Motor neuron (in vitro differentiated cells): ENCODE data around the gene KCNMB2. TPM values are rescaled to one million over a fixed set of nuclear protein-coding genes. Genes with fewer than 3 reads are reported as not detected.

Experiments
- ATAC-seq, 8 experiments: fragments of 200-7000 bp; cut with Tn5 transposase; replicated peaks in 6 of 8; 2 replicates each; pipeline ENCODE4 v1.8.0; 2021; ENCODE audit warnings: mild to moderate bottlenecking in 8 of 8, moderate library complexity in 8 of 8
- H3K27ac ChIP-seq, 2 donors: fragments of 250-450 bp; sonication (Bioruptor Pico); 2 replicates each; pipeline ENCODE4 v1.9.0; 2021; ENCODE audit warnings: antibody characterized with exemption in 2 of 2, mild to moderate bottlenecking in 2 of 2, moderate library complexity in 1 of 2
- H3K4me1 ChIP-seq, 2 donors: fragments of 250-450 bp; sonication (Bioruptor Pico); replicated peaks in 1 of 2; 2 replicates each; pipeline ENCODE4 v1.6.1; 2021; ENCODE audit warnings: antibody characterized with exemption in 2 of 2, mild to moderate bottlenecking in 2 of 2, moderate library complexity in 1 of 2
- H3K4me3 ChIP-seq, 5 donors: fragments of 250-450 bp; sonication (Bioruptor Pico); 2 replicates each; pipeline ENCODE4 v1.9.0; 2021; ENCODE audit warnings: antibody characterized with exemption in 5 of 5, mild to moderate bottlenecking in 5 of 5, moderate library complexity in 4 of 5
- WGBS, 10 experiments: fragments of 450-650 bp; shearing (Covaris generic); methylation state at CpG; one replicate each; pipeline ENCODE4 v1.0.0; 2022; 5-methylcytosine and 5-hydroxymethylcytosine counted together
- in situ Hi-C, 9 experiments: fragments of 400-800 bp; cut with MboI; loops; one replicate each; pipeline ENCODE4 v1.15.0; 2021; ENCODE audit warnings: low sequenced_read_pairs in 9 of 9, low pct_unique_long_range_greater_than_20kb in 2 of 9; ENCODE audit not compliant: unreplicated experiment in 9 of 9
- total RNA-seq, 8 experiments: library from RNA; unstranded; fragments of 300-600 nt; gene quantifications; 2 replicates each; pipeline versions ENCODE4 v1.2.3 to v1.2.4, GENCODE V29; 2022

The KCNMB2 gene
- total RNA-seq, 8 experiments from 2014 or later, result 0.18 to 4.3 (median 1.7) TPM

DNA sequence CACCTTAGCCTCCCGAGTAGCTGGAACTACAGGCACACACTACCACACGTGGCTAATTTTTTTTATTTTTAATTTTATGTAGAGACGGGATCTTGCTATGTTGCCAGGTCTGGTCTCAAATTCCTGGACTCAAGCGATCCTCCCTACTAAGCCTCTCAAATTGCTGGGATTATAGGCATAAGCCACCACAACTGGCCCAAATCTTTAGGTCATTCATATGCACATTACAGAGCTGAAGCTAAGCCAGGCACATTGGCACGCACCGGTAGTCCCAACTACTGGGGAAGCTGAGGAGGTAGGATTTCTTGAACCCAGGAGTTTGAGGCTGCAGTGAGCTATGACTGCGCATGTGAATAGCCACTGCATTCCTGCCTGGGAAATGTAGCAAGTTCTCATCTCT is 269.5 kb downstream of the KCNMB2 start:
- WGBS, 10 experiments, result 54 to 100% (median 87%) methylated on average over 2 to 7 of the region's 7 CpGs; no CpG with 5 or more reads in 2 of the 10 experiments
- no peak for ATAC-seq
- no peaks in the 10 kb centered on the region for H3K4me1 ChIP-seq
- H3K4me3 ChIP-seq, result no peak overlapping the region
- in situ Hi-C loops, result no loop called here
- no peak overlapping the region for H3K27ac ChIP-seq

GRCh38 chr3:178806651-178807050 is 270.4 kb downstream of the KCNMB2 start:
- in situ Hi-C loops, result no loop called here
- 29 to 100% (median 82%) methylated on average over 1 of the region's 1 CpG; no CpG with 5 or more reads in 4 of the 10 experiments for WGBS, 10 experiments
- no peaks in the 10 kb centered on the region for H3K4me1 ChIP-seq
- H3K27ac ChIP-seq, result no peak overlapping the region
- ATAC-seq, result no peak
- H3K4me3 ChIP-seq, result no peak overlapping the region

DNA sequence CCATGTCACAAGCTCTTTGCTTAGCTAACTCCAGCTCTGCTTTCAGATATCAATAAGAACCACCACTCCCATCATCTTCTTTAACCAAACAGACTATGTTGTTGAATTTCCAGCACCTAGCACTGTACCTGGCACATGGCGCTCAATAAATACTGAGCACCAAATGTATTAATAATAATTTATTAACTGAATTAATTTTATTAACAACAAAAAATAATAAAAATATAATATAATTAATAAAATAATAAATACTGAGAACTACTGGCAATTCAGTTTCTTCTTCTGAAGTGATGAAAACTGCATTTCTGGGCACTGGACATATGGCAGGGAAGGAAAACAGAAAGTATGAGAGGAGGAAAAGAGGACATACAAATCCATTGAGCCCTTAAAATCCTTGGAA is 271.5 kb downstream of the KCNMB2 start:
- H3K4me1 ChIP-seq, result no peaks in the 10 kb centered on the region
- 14 to 100% (median 92%) methylated on average over 1 of the region's 1 CpG; no CpG with 5 or more reads in 1 of the 10 experiments for WGBS, 10 experiments
- in situ Hi-C loops, result no loop called here
- no peak overlapping the region for H3K27ac ChIP-seq
- H3K4me3 ChIP-seq, result no peak overlapping the region
- ATAC-seq, result no peak

DNA sequence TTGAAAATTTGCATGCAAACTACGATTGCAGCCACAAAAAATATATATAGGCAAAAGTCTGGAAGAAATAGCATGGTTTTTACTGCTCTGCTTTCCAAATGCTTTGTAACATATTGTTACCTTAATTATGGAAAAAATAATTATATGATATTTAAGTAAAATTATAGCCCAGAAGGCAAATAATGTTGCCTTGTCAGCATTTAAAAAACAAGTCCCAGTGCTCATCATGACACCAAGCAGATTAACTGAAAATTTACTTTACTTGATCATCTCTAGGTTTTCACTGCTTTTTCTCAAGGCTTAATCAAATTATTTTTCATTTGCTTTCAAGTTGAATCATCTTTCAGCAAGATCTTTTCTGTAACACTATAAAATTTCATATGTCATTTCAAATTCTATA is 272.5 kb downstream of the KCNMB2 start:
- H3K27ac ChIP-seq, result no peak overlapping the region
- 0 to 100% (median 88%) methylated on average over 1 of the region's 1 CpG; no CpG with 5 or more reads in 1 of the 10 experiments for WGBS, 10 experiments
- in situ Hi-C loops, result no loop called here
- no peak for ATAC-seq
- no peak overlapping the region for H3K4me3 ChIP-seq
- H3K4me1 ChIP-seq, result no peaks in the 10 kb centered on the region

GRCh38 chr3:178810181-178810580 is 273.9 kb downstream of the KCNMB2 start:
- in situ Hi-C loops, result no loop called here
- no peak for ATAC-seq

DNA sequence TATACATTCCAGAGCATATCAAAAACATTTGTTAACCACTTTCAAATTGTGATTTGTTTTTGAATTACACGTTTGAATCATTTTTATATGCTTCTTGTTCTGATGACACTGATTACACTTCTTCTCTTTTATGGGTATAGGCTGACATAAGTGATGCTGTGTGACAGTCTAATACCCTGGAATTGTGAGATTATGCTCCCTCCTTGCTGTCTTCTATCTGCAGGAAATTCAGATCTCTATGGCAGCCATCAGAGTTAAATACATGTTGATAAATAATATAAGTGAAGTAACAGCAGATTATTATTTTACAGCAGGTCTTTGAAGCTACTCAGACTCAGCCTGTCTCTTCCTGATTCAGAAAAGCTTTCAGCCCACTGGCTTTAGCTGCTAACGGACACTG is 286.5 kb downstream of the KCNMB2 start:
- in situ Hi-C loops, result no loop called here
- ATAC-seq, result no peak
- WGBS, 10 experiments, result 0 to 100% (median 66%) methylated on average over 1 to 2 of the region's 2 CpGs
- H3K4me3 ChIP-seq, result no peak overlapping the region
- H3K27ac ChIP-seq, result no peak overlapping the region
- H3K4me1 ChIP-seq, result peaks cover 0 to 8% of the 10 kb centered on the region in 2 donors

More at GRCh38 chr3:178810181-178810580, 273.9 kb downstream of the KCNMB2 start:
- no peaks in the 10 kb centered on the region for H3K4me1 ChIP-seq
- 0 to 81% (median 68%) methylated on average over 1 to 2 of the region's 2 CpGs; no CpG with 5 or more reads in 1 of the 10 experiments for WGBS, 10 experiments
- H3K27ac ChIP-seq, result no peak overlapping the region
- no peak overlapping the region for H3K4me3 ChIP-seq

DNA sequence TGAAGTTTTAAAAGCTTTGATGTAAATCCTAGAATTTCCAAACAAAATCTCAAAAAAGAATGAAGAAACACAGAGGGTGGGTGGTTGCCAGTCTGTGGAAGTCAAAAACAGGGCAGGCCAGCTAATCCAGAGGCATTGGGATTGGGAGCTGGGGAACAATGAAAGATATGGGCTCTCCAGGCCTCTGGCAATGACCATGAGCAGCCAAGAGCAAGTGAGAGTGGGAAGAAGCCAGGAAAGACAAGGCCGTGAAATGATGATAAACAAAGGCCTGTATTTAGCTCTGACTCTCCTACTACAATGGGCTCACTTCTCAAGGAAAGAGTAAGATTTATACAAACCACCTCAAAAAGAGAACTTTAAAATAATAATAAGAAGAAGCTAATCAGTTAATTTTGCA is 286.9 kb downstream of the KCNMB2 start:
- WGBS, 10 experiments, result 25 to 100% (median 100%) methylated on average over 1 of the region's 1 CpG; no CpG with 5 or more reads in 5 of the 10 experiments
- Histone ChIP-seq H3K4me3 (no peak overlapping the region), H3K4me1 (peaks cover 0 to 8% of the 10 kb centered on the region in 2 donors), H3K27ac (no peak overlapping the region)
- peak in 1 of 8 experiments; percentile 12 for ATAC-seq
- in situ Hi-C loops, result no loop called here

DNA sequence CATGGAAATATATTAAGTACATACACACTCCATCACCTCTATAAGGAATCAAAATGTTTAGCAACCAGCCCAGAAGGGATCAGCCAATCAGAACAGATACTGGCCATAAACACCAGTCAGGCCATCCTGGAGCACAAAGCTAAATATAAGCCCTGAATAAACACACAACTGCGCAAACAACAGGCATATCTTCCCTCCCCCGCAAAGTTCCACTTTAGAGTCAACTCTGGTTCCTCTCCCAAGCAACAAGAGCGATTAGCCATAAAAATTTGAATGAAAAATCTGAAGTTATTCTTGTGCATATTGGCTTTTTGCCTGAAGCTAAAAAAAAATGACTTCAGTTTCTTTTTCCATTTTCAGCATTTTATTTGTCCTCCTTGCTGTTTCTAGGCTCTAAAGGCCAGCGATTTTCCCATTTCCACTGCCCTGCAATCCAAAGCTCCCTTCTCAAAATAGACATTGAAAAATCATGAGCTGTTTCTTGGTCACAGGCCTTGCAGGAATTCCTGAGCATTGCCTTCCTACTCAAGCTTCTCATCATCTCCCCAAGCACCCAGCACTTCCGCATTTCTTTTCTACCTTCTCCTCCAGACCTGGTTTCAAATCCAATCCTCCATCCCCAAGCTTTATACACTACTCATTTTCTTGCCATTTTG is 287.5 kb downstream of the KCNMB2 start:
- Histone ChIP-seq H3K4me3 (no peak overlapping the region), H3K27ac (no peak overlapping the region), H3K4me1 (peaks cover 0 to 8% of the 10 kb centered on the region in 2 donors)
- in situ Hi-C loops, result no loop called here
- ATAC-seq, result peak in 4 of 8 experiments; percentile 53 to 87 (median 63)
- 0 to 100% (median 84%) methylated on average over 2 to 5 of the region's 5 CpGs for WGBS, 10 experiments

GRCh38 chr3:178826435-178827123 is 290.3 kb downstream of the KCNMB2 start:
- in situ Hi-C loops, result no loop called here
- peak in 1 of 8 experiments; percentile 58 for ATAC-seq
- Histone ChIP-seq H3K4me1 (peaks cover 0 to 8% of the 10 kb centered on the region in 2 donors), H3K4me3 (no peak overlapping the region), H3K27ac (no peak overlapping the region)
- WGBS, 10 experiments, result 0 to 89% (median 68%) methylated on average over 1 to 4 of the region's 4 CpGs

- in situ Hi-C loops, result no loop called here
- H3K27ac ChIP-seq, result no peak overlapping the region
- no peak overlapping the region for H3K4me3 ChIP-seq
- peaks cover 0 to 8% of the 10 kb centered on the region in 2 donors for H3K4me1 ChIP-seq
- ATAC-seq, result peak in 5 of 8 experiments; percentile 8 to 79 (median 56)
Observed at GRCh38 chr3:178827285-178827856, 291.1 kb downstream of the KCNMB2 start.

DNA sequence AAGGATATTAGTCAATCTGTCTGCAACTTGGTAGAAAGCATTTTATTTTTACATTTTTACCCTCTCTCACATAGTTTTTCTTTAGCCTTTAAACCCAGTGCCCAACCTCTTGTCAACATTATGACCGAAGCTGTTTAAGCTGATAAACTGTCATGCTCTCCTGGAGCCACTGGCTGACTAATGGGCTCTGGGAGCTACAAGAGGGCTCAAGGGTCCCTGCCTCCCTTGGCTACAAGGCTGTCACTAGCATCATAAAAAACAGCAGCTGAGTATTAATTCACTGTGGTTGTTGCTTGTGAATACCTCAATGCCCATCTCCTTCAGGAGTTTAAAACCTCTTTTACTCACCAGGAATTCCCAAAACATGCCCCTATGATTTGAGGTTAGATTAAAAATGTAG is 297.5 kb downstream of the KCNMB2 start:
- WGBS, 10 experiments, result 0 to 75% (median 50%) methylated on average over 1 of the region's 1 CpG; no CpG with 5 or more reads in 3 of the 10 experiments
- Histone ChIP-seq H3K4me3 (no peak overlapping the region), H3K27ac (no peak overlapping the region), H3K4me1 (peaks cover 8 to 24% of the 10 kb centered on the region in 2 donors)
- in situ Hi-C loops, result no loop called here
- ATAC-seq, result peak in 5 of 8 experiments; percentile 62 to 94 (median 92)

- WGBS, 10 experiments, result 17 to 100% (median 95%) methylated on average over 1 to 3 of the region's 3 CpGs
- Histone ChIP-seq H3K27ac (no peak overlapping the region), H3K4me1 (peaks cover 8 to 24% of the 10 kb centered on the region in 2 donors), H3K4me3 (no peak overlapping the region)
- in situ Hi-C loops, result no loop called here
- ATAC-seq, result no peak
Observed at GRCh38 chr3:178835033-178835432, 298.8 kb downstream of the KCNMB2 start.

DNA sequence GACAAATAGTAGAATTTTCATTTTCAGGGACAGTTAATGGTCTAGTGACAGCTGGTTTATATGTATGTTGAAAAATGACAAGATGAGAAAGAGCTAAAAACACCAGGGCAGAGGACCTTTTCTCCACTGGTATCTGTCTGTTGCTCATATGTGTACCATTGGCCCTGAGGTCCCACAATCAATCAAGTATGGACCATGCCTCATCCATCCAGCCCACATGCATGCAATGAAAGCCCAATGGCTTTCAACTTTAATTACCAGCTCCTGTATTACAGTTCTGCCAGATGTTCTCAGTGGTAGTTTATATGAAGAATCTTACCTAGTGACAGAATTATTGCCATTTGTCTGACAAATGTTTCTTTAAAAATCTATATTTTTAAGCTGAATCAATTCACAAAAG is 301.3 kb downstream of the KCNMB2 start:
- peak in 5 of 8 experiments; percentile 25 to 89 (median 79) for ATAC-seq
- H3K27ac ChIP-seq, result no peak overlapping the region
- H3K4me3 ChIP-seq, result no peak overlapping the region
- in situ Hi-C loops, result no loop called here
- H3K4me1 ChIP-seq, result peaks cover 8 to 24% of the 10 kb centered on the region in 2 donors
